Inflammatory macrophage treated with lipopolysaccharide for 1 hour (primary cell): ENCODE results near the gene KLF7.
A peak's percentile ranks its signal among the peaks of the same experiment; 100 is the strongest.

ENCODE experiments used
- DNase-seq, 2 donors: peaks; one replicate each; pipeline ENCODE4 v3.0.0-alpha.2; 2020 to 2022

The KLF7 gene

GRCh38 chr2:207123335-207123744, 42.4 kb downstream of the KLF7 start:
- DNase-seq, result no peak

DNA sequence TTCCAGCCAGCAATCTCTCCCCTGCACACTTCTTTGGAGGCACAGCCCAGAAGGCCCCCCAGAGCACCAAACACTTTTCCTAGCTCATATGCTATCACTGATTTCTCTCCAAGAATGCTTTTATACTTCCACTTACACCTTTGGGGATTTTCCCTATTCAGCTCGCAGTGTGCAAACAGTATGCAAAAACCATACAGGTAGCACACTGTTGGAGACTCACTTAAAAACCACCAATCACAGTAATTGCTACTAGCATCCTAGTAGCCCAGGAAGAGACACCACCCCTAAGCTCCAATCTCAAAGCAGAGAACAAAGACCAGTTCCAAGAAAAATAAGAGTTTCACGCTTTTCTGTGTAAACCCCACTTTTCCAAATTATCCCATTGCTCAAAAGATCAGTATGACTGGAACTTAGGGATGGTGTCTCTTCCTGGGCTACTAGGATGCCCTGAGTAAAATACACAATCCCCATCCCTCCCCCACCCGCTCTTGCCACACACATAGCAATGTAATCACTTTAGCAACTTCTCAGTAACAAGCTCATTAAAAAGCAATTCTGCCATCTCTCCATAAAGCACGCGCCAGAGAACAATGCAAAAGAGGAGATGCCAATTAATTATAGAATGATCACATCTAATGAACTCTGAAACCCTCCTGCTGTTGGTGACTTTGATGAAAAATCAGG, 43.0 kb downstream of the KLF7 start:
- DNase-seq, result no peak

- DNase-seq, result no peak
Observed at GRCh38 chr2:207121784-207122183, 44.0 kb downstream of the KLF7 start.

GRCh38 chr2:207119048-207119447, 46.7 kb downstream of the KLF7 start:
- DNase-seq, result no peak

GRCh38 chr2:207117668-207118067, 48.1 kb downstream of the KLF7 start:
- DNase-seq, result no peak

GRCh38 chr2:207115715-207116364, 49.9 kb downstream of the KLF7 start:
- DNase-seq, result no peak

DNA sequence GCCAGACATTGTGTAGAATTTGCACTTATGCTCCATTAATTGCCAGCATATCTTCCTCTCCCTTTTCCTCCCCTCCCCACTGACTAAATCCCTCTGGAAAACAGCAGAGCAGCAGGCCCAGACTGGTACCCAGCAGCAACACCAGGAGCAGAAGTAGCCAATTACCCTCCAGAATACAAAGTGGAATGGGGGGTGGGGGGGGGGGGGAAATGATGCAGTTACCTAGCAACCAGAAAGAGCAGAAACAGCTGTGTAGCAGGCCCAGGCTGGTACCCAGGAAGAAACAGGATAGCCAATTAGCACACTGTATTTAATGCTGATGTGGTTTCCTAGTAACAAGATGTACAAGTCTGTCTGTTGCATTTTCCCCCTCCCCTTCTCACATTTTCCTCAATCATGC, 52.3 kb downstream of the KLF7 start:
- no peak for DNase-seq

DNA sequence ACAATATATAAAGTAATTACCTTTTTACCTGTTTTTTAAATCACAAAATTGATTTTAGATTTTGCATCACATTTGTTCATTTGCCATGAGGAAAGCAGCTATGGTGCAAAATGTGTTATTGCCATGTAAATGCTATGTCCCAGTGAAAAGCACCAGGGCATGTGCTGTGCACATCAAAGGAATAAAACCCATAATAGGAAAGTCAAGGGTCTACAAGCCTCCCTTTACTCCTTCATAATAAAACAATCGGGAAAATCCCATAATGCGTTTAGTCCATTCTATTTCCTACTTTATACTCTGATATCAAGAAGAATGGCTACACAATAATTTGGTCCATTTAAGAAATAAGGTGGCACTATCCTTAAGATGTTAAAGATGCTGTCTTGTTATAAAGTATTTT, 53.0 kb downstream of the KLF7 start:
- DNase-seq, result no peak

DNA sequence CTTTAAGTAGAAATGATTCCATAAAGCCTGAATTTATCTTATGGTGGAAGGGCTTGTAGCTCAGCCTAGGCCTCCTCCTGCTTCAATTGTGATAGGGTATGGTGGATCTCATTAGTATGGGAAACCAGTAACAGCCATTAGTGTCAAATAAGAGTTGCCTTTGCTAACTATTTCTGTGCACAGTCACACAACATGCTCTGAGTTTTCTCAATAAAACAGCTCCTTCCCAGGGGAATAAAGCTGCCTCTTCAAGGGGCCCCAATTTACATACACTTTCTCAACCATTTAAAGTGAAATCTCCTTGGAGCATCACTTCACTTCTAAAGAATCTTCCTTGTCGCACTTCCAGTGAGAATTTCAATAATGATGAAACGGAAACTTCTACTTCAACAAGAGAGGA, 53.4 kb downstream of the KLF7 start:
- no peak for DNase-seq

GRCh38 chr2:207111757-207112156, 54.0 kb downstream of the KLF7 start:
- no peak for DNase-seq

GRCh38 chr2:207110715-207111114, 55.0 kb downstream of the KLF7 start:
- peak in 1 of 2 donors; percentile 44 for DNase-seq

DNA sequence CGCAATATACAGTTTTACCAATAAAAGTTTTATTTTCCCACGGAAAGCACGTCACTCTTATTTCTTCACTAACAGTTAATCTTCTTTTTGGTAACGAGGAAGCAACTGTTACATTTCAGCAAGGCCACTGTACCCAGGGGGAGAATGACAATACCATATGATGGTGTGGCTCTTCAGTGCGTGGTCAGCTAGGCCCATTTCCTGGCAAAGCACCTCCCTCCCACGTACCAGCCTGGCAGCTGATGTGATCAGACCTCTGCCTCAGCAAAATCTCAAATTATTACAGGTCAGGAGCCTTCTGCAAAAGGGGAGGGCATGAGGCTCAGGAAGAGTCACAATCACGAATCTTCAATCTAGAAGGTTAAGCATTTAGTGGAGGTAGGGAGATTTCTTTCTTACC, 55.4 kb downstream of the KLF7 start:
- DNase-seq, result no peak

DNA sequence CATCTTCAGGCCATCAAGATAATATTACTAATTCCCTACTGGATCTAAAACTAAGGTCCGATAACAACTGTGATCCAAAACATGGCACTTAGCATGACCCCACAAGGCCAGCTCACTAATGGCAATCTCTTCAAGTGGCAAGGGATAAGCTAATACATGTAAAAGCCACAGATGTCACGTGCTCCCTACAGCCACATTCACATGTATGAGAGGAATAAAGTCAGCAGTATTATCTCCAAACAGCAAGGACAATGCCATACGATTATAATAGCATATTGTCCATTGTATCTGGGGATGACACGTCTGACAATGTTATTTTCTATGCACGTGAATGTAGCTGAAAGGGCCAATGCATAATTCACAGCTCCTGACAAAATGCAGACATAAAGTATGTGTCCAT, 56.0 kb downstream of the KLF7 start:
- DNase-seq, result no peak

DNA sequence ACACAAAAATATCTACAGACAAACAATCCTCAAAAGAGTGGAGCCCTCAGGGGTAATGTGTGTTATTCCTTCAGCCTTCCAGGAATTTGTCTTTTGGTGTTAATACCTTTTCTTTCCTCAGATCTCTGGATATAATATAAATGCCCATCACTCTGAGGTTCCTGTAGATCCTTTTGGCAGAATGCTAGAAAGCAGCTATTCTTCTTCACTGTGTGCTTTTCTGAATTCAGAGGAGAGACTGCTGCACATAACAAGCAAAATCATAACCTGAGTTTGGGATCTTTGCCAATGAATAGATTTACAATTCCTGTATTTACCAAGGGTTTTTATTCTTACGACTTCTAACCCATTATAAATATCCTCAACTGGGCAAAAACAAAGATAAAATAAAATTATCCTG, 57.3 kb downstream of the KLF7 start:
- no peak for DNase-seq

DNA sequence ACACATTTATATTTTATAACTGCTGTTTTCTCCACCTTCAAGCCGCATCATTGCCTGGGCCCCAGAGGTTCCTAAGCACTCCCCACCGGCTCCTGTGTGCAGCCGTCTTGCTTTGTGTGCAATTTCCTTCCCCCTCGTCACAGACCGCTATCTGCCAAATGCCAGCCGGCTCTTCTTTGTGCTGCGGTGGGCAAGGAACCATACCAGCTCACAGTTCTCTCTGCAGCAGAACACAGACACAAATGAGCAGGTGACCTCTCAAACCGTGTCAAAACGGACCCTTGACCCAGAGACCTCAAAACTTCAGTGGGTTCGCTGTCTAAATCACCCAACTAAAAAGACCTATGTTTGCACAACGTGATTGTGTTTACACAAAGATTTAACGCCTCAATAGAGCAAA, 58.2 kb downstream of the KLF7 start:
- DNase-seq, result no peak

DNA sequence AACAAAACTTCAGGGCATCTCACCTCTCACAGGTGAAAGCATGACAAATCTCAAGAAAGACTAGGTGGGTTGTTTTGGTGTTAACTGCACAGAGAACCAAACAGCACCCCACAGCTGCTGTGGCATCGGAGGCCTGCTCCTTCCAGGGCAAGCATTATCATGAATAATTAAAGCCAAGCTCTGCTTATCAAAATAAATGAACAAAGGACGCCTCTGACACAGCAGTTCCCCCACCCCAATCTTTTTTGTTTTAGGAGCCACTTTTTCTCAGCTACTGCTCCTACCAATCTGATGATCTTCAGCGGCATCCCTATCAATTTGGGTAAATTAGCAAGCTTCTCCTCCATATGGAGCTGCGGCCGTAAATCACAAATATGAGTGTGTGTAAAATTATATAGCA, 58.6 kb downstream of the KLF7 start:
- no peak for DNase-seq

DNA sequence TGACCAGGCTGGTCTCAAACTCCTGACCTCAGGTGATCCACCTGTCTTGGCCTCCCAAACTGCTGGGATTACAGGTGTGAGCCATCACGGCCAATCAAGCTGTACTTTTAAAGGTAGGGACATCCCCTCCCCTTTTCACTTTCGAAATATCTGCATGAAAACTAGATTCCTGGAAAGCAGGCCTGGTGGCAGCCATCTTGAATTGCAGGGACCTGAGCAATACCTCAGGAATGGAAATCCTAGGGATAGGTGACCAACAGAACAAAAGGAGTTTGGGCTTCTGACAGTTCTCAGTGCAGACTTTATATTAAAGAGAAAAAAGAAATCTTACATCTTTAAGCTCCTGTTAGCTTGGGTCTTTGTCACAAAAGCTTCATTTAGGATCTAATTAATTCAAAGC, 62.6 kb downstream of the KLF7 start:
- no peak for DNase-seq

DNA sequence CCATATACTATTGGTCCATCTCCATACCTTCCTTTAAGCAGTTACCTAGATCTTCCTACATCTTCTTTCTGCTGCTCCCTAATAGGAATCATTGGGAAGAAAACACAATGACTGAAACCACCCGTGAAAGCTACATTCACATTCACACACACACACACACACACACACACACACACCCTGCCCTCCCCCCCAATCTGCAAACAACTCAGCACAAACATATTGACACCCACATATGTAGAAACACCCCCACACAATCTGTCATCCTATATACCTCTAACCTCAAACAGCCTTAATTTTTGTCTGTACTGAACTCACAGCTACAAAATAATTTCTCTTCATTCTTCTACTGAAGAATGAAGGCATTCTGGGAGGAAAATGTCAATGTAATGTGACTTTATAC, 63.8 kb downstream of the KLF7 start:
- DNase-seq, result no peak

DNA sequence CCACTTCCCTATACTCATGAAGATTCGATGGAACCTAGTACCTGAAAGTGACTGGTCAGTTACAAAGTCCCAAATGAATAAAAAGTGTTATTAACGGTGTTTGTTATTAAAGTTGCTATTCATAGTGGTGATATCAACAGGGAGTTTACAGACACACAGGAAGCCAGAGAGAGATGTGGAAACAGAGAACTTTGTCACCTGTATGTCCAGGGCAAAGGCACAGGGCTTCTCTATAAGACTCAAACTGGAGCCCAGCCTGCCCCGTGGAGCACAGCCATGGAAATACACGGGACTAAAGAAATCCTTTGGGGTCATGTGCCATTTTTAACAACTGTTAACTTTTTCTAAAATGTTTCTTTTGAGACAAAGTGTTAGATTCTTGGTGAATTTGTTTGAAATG, 68.5 kb downstream of the KLF7 start:
- DNase-seq, result no peak

GRCh38 chr2:207095963-207096362, 69.8 kb downstream of the KLF7 start:
- DNase-seq, result no peak

DNA sequence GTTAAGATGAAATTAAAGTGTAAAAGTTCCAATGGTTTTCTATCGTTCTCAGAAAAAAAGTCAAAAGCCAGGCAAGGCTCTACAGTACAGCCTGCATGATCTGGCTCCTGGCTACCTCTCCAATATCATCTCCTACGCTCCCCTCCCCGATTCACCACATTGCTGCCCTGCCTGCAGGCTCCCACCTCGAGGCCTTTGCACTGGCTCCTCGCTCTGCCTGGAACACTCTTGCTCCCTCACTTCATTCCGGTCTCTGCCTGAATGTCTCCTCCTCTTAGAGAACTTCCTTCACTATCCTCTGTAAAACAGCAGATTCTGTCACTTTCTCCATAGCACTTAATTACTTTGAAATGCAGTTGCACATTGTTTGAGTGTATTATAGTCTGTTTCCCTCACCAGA, 72.5 kb downstream of the KLF7 start:
- no peak for DNase-seq

DNA sequence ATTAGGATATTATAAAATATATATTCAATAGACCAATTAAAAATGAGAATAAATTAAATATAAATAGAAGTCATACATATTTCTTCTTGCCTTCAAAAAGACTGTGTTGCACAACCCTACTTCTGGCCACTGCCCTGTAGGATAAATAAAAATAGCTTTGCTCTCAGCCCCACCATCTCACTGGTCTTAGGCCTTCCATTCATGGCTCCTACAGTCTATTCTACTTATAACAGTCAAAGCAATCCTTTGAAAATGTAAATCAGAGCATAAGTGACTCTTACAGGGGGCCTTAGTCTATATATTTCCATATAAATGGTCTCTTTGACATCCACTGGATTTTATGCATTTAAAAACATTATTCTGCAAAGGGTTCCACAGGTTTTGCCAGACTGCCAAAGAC, 72.9 kb downstream of the KLF7 start:
- no peak for DNase-seq

- peak in 1 of 2 donors; percentile 15 for DNase-seq
Observed at GRCh38 chr2:207091928-207092327, 73.8 kb downstream of the KLF7 start.

DNA sequence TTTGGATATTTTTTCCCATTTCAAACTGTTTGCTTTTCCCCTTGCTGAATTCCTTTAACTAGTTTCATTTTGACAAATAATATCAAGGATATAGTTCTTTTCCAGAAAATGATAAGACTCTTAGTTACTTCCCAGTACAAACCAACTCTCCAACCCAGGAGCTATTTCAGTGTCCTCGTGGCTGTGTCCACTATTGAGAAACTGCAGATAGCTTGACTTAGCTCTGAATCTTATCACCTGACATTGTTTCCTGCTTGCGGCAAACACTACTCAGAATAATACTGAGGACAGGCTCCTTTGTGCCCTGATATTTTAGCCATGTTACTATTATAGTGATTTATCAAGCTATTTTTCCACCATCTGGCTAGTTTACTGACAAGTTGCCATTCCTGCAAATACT, 74.6 kb downstream of the KLF7 start:
- DNase-seq, result peak in 1 of 2 donors; percentile 15

DNA sequence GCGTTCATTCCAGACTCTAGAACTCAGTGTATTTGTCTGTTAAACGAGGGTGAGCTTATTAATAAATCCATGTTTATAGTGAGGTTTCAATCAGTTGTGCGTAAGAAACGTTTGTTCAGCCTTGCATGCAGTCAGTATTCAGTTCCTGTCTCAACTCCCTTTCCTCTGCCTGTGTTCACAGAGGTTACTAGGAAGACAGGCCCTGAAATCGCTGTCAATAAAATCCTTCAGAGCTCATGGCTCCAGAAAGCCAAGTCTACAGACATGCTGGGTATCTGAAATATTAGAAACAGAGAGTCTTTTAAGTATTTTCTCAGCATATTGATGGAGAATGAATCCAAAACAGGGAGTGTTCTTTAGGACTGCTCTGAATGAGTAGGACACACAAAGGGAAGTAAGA, 75.4 kb downstream of the KLF7 start:
- DNase-seq, result no peak
